K562 (cell line): ENCODE data around the gene CTTNBP2. TPM values are rescaled to one million over a fixed set of nuclear protein-coding genes. Genes with fewer than 3 reads are reported as not detected.

Experiments used
- ATAC-seq: fragments of 200-7000 bp; cut with Tn5 transposase; 3 replicates; pipeline ENCODE4 v1.9.1; 2020; ENCODE audit warnings: moderate library complexity
- BruUV-seq: library from RNA; stranded (reverse); fragments of 400-500 nt; replicated peaks from 2 replicates; lab custom pipeline; 2021; lab: Mats Ljungman, UMichigan
- CTCF ChIA-PET: fragments of 300-600 bp; formaldehyde crosslinking; extraction: SDS; loops from one replicate; lab custom pipeline; 2021; ENCODE audit warnings: low intra/inter-chr PET ratio; lab: Yijun Ruan, JAX
- POLR2A ChIA-PET: fragments of 300-600, 350-650 bp; sonication (Branson Sonifier 250); formaldehyde crosslinking; extraction: SDS; loops from one replicate; lab custom pipeline; 2021; ENCODE audit warnings: antibody characterized with exemption, inconsistent platforms; lab: Yijun Ruan, JAX
- DNase-seq, 4 experiments: peaks; one replicate each; pipeline versions ENCODE4 v3.0.0 to v3.0.0-alpha.2; 2011 to 2018; ENCODE audit warnings: low spot score in 3 of 4, mixed read lengths in 3 of 4; ENCODE audit errors: extremely low read depth in 1 of 4
- FAIRE-seq: peaks from 2 replicates; lab custom pipeline; 2011; peaks lifted over from hg19 to GRCh38; lab: Jason Lieb, UNC
- H2AFZ ChIP-seq: 2 replicates; pipeline ENCODE4 v1.6.0; 2011; ENCODE audit warnings: low read depth, low read length, control low read depth, inconsistent platforms
- H3K27ac ChIP-seq: fragments of 200-600 bp; 3 replicates; pipeline ENCODE4 v1.8.0; 2011; ENCODE audit warnings: low read depth, mild to moderate bottlenecking, control low read depth, inconsistent platforms, low read length, moderate library complexity, mixed read lengths; ENCODE audit errors: extremely low read depth
- H3K27me3 ChIP-seq, 2 experiments: fragments of 300-600 bp in 1 of 2; 2 replicates in 1 of 2; 3 replicates in 1 of 2; pipeline versions ENCODE4 v1.6.0 to v1.8.0; 2011; ENCODE audit warnings: inconsistent platforms in 2 of 2, low read length in 2 of 2, mild to moderate bottlenecking in 1 of 2, mixed read lengths in 1 of 2, moderate library complexity in 1 of 2; ENCODE audit not compliant: control insufficient read depth in 2 of 2, insufficient read depth in 2 of 2
- H3K36me3 ChIP-seq: fragments of 300-600 bp; 3 replicates; pipeline ENCODE4 v1.8.0; 2011; ENCODE audit warnings: mild to moderate bottlenecking, low read length, inconsistent platforms; ENCODE audit not compliant: control insufficient read depth, insufficient read depth
- H3K4me1 ChIP-seq, 2 experiments: fragments of 200-600 bp in 1 of 2; replicated peaks in 1 of 2; 2 replicates in 1 of 2; 3 replicates in 1 of 2; pipeline versions ENCODE4 v1.5.1 to v1.8.0; 2011; ENCODE audit warnings: inconsistent platforms in 2 of 2, low read length in 2 of 2, mild to moderate bottlenecking in 1 of 2, mixed read lengths in 1 of 2, moderate library complexity in 1 of 2; ENCODE audit not compliant: control insufficient read depth in 2 of 2, insufficient read depth in 2 of 2
- H3K4me2 ChIP-seq: 2 replicates; pipeline ENCODE4 v1.6.1; 2011; ENCODE audit warnings: low read length, control low read depth, inconsistent platforms, mixed read lengths; ENCODE audit not compliant: insufficient read depth
- H3K4me3 ChIP-seq: fragments of 200-600 bp; sonication (generic), shearing (Covaris generic); 2 replicates; pipeline ENCODE4 v1.5.1; 2016; ENCODE audit warnings: control low read depth, inconsistent platforms
- H3K79me2 ChIP-seq: fragments of 200-600 bp; 3 replicates; pipeline ENCODE4 v1.8.0; 2011; ENCODE audit warnings: low read length, inconsistent platforms; ENCODE audit not compliant: control insufficient read depth, insufficient read depth
- H3K9ac ChIP-seq, 2 experiments: 2 replicates each; pipeline versions ENCODE4 v1.6.0 to v1.6.1; 2011; ENCODE audit warnings: low read depth in 2 of 2, low read length in 2 of 2, control low read depth in 1 of 2, inconsistent platforms in 1 of 2, mild to moderate bottlenecking in 1 of 2, mixed read lengths in 1 of 2; ENCODE audit not compliant: insufficient read depth in 1 of 2
- H3K9me1 ChIP-seq: one replicate; pipeline ENCODE4 v1.6.0; 2011; ENCODE audit warnings: inconsistent platforms, mild to moderate bottlenecking, low read length, moderate library complexity; ENCODE audit not compliant: control insufficient read depth, insufficient read depth
- H3K9me3 ChIP-seq: replicated peaks from 2 replicates; pipeline ENCODE4 v1.5.1; 2011; ENCODE audit warnings: low read depth, low read length, inconsistent platforms; ENCODE audit not compliant: control insufficient read depth, insufficient read depth
- H4K20me1 ChIP-seq: replicated peaks from 2 replicates; pipeline ENCODE4 v1.6.1; 2011; ENCODE audit warnings: low read length, inconsistent platforms, mixed read lengths; ENCODE audit not compliant: control insufficient read depth, insufficient read depth
- C11orf30 ChIP-seq: fragments of 450-650 bp; IDR thresholded peaks from 2 replicates; pipeline ENCODE4 v1.6.1; 2016; ENCODE audit warnings: low read depth, mild to moderate bottlenecking
- EWSR1 ChIP-seq: fragments of 450-650 bp; IDR thresholded peaks from 2 replicates; pipeline ENCODE4 v1.6.1; 2018; ENCODE audit warnings: borderline replicate concordance, mild to moderate bottlenecking, low read depth, moderate library complexity; ENCODE audit not compliant: partially characterized antibody
- HSF4 ChIP-seq: fragments of 250-450 bp; sonication (Bioruptor Pico); IDR thresholded peaks from 2 replicates; pipeline ENCODE4 v2.1.2; 2022; ENCODE audit warnings: mild to moderate bottlenecking, moderate library complexity, borderline replicate concordance
- L3MBTL2 ChIP-seq: fragments of 450-650 bp; IDR thresholded peaks from 2 replicates; pipeline ENCODE4 v1.6.1; 2016; ENCODE audit warnings: mild to moderate bottlenecking, moderate library complexity
- MAFG ChIP-seq: fragments of 450-650 bp; conservative IDR thresholded peaks from 2 replicates; pipeline ENCODE4 v1.6.1; 2016; ENCODE audit warnings: missing genetic modification characterization, missing compliant biosample characterization
- MAFK ChIP-seq: IDR thresholded peaks from 2 replicates; pipeline ENCODE4 v1.6.1; 2011; ENCODE audit warnings: low read length, improper control_type of control experiment
- MBD2 ChIP-seq: sonication (generic); IDR thresholded peaks from 2 replicates; pipeline ENCODE4 v1.6.1; 2016; ENCODE audit warnings: low read depth, borderline replicate concordance
- NFE2 ChIP-seq: IDR thresholded peaks from 2 replicates; pipeline ENCODE4 v1.6.1; 2014; ENCODE audit warnings: antibody characterized with exemption, low read depth
- ZC3H4 ChIP-seq: sonication (generic); formaldehyde crosslinking; IDR thresholded peaks from 2 replicates; pipeline ENCODE4 v1.9.0; 2021; ENCODE audit warnings: missing genetic modification reagents, borderline replicate concordance
- ZC3H8 ChIP-seq: fragments of 450-650 bp; IDR thresholded peaks from 2 replicates; pipeline ENCODE4 v1.6.1; 2017
- ZNF316 ChIP-seq: fragments of 450-650 bp; IDR thresholded peaks from 2 replicates; pipeline ENCODE4 v1.6.1; 2016
- ZNF76 ChIP-seq: fragments of 250-450 bp; sonication (Bioruptor Pico); IDR thresholded peaks from 2 replicates; pipeline ENCODE4 v1.4.0; 2020; ENCODE audit warnings: mild to moderate bottlenecking, moderate library complexity, borderline replicate concordance
- ZSCAN29 ChIP-seq: fragments of 450-650 bp; IDR thresholded peaks from 2 replicates; pipeline ENCODE4 v1.6.1; 2017
- WGBS: fragments of 100-300 bp; shearing (Covaris generic); methylation state at CpG from one replicate; pipeline ENCODE4 v1.1.6; 2016; ENCODE audit warnings: low coverage, mixed read lengths; ENCODE audit not compliant: insufficient coverage; ENCODE audit errors: missing lambda C conversion rate; 5-methylcytosine and 5-hydroxymethylcytosine counted together
- in situ Hi-C: fragments of 300-500 bp; cut with MboI; formaldehyde crosslinking; loops from 4 replicates; pipeline ENCODE4 v1.15.0; 2018; ENCODE audit warnings: inconsistent platforms, mixed read lengths
- intact Hi-C: fragments of 100-400 bp; cut with micrococcal nuclease; formaldehyde crosslinking; loops from 2 replicates; pipeline ENCODE4 v1.14.2; 2022
- polyA plus RNA-seq, 8 experiments: library from polyadenylated mRNA; depleted of rRNA in 4 of 8; stranded (reverse) in 5 of 8; unstranded in 3 of 8; fragments of >200 nt; fragmentation: Nextera tagmentation in 2 of 8; fragmentation: Illumina TruSeq in 1 of 8; extraction: Ambion mirVana in 2 of 8; extraction: Trizol in 1 of 8; gene quantifications; 2 replicates each; pipeline versions ENCODE4 v1.2.1 to v1.2.3, GENCODE V29; 2011 to 2014; ENCODE audit warnings: inconsistent platforms in 1 of 8, missing spikeins in 1 of 8
- total RNA-seq, 7 experiments: library from RNA; depleted of rRNA in 6 of 7; stranded (reverse); fragments of >200 nt in 6 of 7; fragmentation: Illumina TruSeq in 2 of 7; extraction: Trizol in 2 of 7; gene quantifications; 2 replicates each; pipeline versions ENCODE4 v1.2.1 to v1.2.3, GENCODE V29; 2011 to 2021; ENCODE audit warnings: low replicate concordance in 1 of 7

The CTTNBP2 gene
- total and polyA plus RNA-seq, 9 of the 15 experiments (the other 6 are each of a cell fraction or from before 2014, with no cell fraction given): 0.05 TPM; not detected in 8

GRCh38 chr7:117719377-117719776, 153.9 kb downstream of the CTTNBP2 start:
- ChIA-PET CTCF (no interaction called here), POLR2A (no interaction called here)
- no peak overlapping the region for H3K9ac ChIP-seq
- H3K9me3 ChIP-seq: no peaks in the 10 kb centered on the region
- TF ChIP-seq MAFG (tag): peak; percentile 55
- TF ChIP-seq NFE2: peak; percentile 74
- TF ChIP-seq MBD2: no peak
- no peak for TF ChIP-seq ZNF76
- TF ChIP-seq EWSR1: no peak
- no peak for TF ChIP-seq ZC3H8
- TF ChIP-seq MAFK: 0 out of 2 replicates have a peak, but pooled peaks have one; percentile 5
- TF ChIP-seq ZC3H4 (CRISPR knock-in tag): no peak
- TF ChIP-seq L3MBTL2: 0 out of 2 replicates have a peak, but pooled peaks have one; percentile 48
- TF ChIP-seq C11orf30: 0 out of 2 replicates have a peak, but pooled peaks have one; percentile 29
- TF ChIP-seq ZNF316: peak; percentile 37; the same call in 1 of the 2 replicates
- no peak for TF ChIP-seq HSF4 (CRISPR knock-in tag)
- TF ChIP-seq ZSCAN29: no peak
- no peaks in the 10 kb centered on the region for H3K79me2 ChIP-seq
- H4K20me1 ChIP-seq: no peaks in the 10 kb centered on the region
- H3K27me3 ChIP-seq: peaks cover 0 to 1% of the 10 kb centered on the region in 2 experiments; a peak in 2 of 5 replicates
- WGBS: 4% methylated on average over 3 of the region's 3 CpGs
- H2AFZ ChIP-seq: peak overlapping the region; percentile 29; the same call in 1 of the 2 replicates
- no peaks in the 10 kb centered on the region for H3K36me3 ChIP-seq
- in situ Hi-C loops (no loop called here), intact Hi-C loops (loop anchor here (5.0 to 10.0 kb wide), 2 partner anchors 262 to 315 kb away; no protein-coding TSS in a partner anchor)
- FAIRE-seq: no peak
- BruUV-seq: no TSS peak
- H3K4me2 ChIP-seq: no peak overlapping the region
- no peaks in the 10 kb centered on the region for H3K4me1 ChIP-seq
- H3K4me3 ChIP-seq: no peak overlapping the region
- no peaks in the 10 kb centered on the region for H3K9me1 ChIP-seq
- ATAC-seq: no peak
- H3K27ac ChIP-seq: no peak overlapping the region
- DNase-seq: no peak
